Left renal pelvis (tissue), 4 donors: Measurements from ENCODE around the gene SELENOV. TPM values are rescaled to one million over a fixed set of nuclear protein-coding genes. Genes with fewer than 3 reads are reported as not detected.

Source experiments
- DNase-seq, 4 donors: peaks; one replicate each; pipeline ENCODE4 v3.0.0-alpha.2; 2013; ENCODE audit warnings: low read depth in 4 of 4, low spot score in 3 of 4
- polyA plus RNA-seq, 4 donors: library from polyadenylated mRNA; unstranded; fragments of 120-200 nt; gene quantifications; one replicate each; pipeline ENCODE4 v1.2.1, GENCODE V29; 2013; ENCODE audit not compliant: insufficient read length in 4 of 4

SELENOV gene
- polyA plus RNA-seq, 4 donors = 3.2 to 8.2 (median 5.5) TPM

DNA sequence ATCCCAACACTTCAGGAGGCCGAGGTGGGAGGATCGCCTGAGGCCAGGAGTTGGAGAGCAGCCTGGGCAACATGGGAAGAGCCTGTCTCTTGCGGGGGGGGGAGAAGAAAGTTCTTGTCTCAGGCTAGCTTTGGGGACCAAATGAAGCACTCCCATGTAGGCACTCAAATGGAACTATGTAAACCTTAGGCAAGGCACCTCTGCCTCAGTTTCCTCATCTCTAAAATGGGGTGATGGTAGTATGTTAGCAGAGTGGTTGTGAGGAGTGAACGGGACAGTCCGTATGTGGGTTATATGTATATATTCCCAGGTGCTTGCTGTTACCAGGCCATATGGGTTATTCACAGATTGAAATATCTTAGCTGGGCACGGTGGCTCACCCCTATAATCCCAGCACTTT is 22.7 kb upstream of the SELENOV start:
- DNase-seq = no peak

DNA sequence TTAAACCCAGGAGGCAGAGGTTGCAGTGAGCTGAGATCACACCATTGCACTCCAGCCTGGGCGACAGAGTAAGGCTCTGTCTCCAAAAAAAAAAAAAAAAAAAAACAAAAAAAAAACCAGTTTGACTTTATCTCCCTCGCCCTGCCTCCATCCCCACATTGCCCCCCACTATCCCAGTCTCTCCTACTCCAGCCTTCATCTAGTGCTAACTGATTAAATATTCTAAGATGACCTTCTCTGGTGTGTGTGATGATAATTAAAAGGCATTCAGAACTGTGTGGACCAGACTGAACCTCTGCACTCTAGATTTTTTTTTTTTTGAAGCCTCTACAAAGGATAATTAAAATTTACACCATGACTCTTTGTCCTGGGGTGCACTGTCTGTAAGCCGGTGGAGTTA is 22.2 kb upstream of the SELENOV start:
- no peak for DNase-seq

GRCh38 chr19:39494661-39495060 is 20.3 kb upstream of the SELENOV start:
- no peak for DNase-seq

DNA sequence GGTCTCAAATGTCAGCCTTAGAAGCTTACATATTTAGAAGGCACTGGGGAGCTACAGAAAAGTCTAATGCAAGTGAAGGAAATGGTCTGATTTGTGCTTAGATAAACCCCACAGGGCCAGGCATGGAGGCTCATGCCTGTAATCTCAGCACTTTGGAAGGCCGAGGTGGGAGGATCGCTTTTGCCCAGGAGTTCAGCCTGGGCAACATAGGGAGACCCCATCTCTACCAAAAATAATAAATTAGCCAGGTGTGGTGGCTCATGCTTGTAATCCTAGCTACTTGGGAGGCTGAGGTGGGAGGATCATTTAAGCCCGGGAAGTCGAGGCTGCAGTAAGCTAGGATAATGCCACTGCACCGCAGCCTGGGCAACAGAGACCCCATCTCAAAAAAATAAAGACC is 18.9 kb upstream of the SELENOV start:
- no peak for DNase-seq

DNA sequence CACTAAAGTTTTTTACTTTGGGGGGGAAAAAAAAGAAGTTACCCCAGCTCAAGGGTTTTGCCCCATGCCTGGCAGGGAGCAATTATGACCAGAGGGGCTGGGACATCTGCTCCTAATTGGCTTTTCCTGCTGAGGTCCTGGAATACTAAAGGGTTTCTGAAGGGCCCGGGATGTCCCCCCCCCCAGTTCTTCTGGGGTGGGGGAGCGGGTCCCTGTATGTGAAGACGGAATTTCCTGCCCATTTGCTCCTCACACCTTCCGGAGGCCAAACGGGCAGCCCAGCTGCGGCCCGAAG is 17.3 kb upstream of the SELENOV start:
- no peak for DNase-seq

- DNase-seq = no peak
Measured at GRCh38 chr19:39497996-39498797, 16.7 kb upstream of the SELENOV start.

DNA sequence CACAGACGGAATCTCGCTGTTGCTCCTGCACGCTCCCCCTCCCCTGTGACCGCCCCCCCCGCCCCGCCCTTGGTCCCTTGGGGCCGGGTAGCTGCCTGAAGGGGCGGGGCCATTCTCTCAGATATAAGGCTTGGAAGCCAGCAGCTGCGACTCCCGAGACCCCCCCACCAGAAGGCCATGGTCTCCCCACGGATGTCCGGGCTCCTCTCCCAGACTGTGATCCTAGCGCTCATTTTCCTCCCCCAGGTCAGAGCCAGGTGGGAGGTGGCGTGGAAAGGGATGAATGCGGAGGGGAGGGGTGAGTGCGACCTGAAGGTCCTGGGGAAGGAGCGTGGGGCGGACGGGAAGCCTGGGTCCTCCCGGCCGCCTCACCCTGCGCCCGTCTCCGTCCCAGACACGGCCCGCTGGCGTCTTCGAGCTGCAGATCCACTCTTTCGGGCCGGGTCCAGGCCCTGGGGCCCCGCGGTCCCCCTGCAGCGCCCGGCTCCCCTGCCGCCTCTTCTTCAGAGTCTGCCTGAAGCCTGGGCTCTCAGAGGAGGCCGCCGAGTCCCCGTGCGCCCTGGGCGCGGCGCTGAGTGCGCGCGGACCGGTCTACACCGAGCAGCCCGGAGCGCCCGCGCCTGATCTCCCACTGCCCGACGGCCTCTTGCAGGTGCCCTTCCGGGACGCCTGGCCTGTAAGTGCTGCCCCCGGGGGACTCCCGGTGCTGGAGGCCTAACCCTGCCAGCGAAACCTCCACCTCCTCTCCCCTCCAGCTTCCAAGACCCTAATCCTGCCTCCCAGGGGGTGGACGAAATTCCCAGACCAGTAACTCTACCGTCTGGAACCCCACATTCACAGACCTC is 15.9 kb upstream of the SELENOV start, which contains the start of gene DLL3:
Gene DLL3 (plus strand): TSS at position 150 of the 845 bp plus-strand sequence. CDS start 28 bp downstream, at position 178.
- no peak for DNase-seq

- DNase-seq = no peak
Measured at GRCh38 chr19:39499932-39500331, 15.0 kb upstream of the SELENOV start.

DNA sequence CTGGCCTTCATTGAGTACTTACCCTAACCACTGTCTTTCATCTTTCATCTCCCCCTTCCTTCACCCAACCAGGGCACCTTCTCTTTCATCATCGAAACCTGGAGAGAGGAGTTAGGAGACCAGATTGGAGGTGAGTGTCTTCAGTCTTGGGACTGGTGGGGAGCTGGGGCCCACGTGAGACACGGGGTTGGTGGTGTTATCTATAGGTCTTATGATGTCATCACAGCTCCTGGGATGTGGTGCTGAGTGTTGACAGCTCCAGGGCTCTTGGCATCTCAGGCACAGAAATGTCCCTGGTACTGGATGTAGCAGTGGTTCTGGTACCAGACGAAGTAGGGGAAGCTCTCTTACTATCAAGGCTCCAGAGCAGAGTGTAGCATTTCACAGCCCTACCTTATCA is 14.4 kb upstream of the SELENOV start:
- DNase-seq = no peak

DNA sequence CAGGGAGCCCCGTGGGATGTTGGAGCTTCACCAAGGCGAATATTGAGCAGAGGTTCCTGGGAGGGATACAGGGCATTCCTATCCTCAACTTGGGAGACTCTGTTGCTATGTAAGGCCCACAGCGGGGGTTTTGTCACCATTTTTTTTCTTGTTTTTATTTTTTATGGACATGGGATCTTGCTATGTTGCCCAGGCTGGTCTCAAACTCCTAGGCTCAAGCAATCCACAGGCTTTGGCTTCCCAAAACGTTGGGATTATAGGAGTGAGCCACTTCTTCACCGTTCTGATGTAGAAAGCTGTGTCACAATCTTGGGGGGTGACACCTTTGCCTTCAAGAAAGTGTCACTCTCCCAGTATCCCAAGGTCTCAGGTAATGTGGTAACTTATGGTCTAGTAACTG is 13.6 kb upstream of the SELENOV start:
- no peak for DNase-seq

DNA sequence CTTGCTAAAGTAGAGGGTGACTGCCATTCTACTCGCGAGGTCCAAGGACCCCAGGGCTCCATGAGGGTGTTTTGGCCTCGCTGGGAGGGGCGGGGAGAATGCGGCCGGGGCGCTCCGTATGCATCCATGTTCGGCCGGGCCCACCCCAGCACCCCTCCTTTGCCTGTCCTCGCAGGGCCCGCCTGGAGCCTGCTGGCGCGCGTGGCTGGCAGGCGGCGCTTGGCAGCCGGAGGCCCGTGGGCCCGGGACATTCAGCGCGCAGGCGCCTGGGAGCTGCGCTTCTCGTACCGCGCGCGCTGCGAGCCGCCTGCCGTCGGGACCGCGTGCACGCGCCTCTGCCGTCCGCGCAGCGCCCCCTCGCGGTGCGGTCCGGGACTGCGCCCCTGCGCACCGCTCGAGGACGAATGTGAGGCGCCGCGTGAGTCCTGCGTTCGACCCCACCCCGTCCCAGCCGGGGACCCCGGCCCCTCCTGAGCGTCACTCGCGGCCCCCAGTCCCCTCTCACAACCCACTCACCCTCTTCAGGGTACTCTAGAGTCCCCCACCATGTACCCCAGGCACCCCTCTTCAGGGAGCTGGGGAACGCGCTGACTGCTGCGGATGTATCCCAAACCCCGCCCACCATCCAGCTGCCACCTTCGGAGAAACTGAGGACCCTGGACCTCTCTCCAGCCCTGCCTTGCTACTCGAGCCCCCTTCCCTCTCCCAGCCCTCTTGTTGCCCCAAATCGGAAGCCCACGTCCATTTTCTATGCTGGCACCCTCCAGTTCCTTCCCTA is 12.1 kb upstream of the SELENOV start:
- no peak for DNase-seq

- DNase-seq = no peak
Measured at GRCh38 chr19:39506598-39506943, 8.4 kb upstream of the SELENOV start.

DNA sequence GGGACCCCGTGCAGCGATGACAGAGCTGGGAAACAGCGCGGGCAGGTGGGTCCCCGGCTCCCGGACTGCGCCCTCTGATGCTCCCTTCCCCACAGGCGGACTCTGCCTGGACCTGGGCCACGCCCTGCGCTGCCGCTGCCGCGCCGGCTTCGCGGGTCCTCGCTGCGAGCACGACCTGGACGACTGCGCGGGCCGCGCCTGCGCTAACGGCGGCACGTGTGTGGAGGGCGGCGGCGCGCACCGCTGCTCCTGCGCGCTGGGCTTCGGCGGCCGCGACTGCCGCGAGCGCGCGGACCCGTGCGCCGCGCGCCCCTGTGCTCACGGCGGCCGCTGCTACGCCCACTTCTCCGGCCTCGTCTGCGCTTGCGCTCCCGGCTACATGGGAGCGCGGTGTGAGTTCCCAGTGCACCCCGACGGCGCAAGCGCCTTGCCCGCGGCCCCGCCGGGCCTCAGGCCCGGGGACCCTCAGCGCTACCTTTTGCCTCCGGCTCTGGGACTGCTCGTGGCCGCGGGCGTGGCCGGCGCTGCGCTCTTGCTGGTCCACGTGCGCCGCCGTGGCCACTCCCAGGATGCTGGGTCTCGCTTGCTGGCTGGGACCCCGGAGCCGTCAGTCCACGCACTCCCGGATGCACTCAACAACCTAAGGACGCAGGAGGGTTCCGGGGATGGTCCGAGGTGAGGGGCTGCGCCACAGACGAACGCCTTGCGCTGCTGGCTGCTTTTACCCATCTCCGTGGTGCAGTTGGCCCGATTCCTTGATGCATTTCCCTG is 7.8 kb upstream of the SELENOV start:
- DNase-seq = no peak

- DNase-seq = no peak
Measured at GRCh38 chr19:39507715-39508364, 7.1 kb upstream of the SELENOV start.

DNA sequence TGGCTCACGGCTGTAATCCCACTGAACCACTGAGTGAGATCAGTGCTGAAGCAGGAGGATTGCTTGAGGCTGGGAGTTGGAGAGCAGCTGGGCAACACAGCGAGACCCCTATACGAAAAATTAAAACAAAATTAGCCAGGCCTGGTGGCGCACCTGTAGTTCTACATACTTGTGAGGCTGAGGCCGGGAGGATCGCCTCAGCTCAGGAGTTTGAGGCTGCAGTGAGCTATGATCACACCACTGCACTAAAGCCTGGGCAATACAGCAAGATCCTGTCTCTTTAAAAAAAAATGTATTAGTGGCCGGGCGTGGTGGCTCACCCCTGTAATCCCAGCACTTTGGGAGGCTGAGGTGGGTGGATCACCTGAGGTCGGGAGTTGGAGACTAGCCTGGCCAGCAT is 6.3 kb upstream of the SELENOV start:
- DNase-seq = no peak

GRCh38 chr19:39509233-39509632 is 5.7 kb upstream of the SELENOV start:
- no peak for DNase-seq

GRCh38 chr19:39512988-39513387 is 2.0 kb upstream of the SELENOV start:
- no peak for DNase-seq

DNA sequence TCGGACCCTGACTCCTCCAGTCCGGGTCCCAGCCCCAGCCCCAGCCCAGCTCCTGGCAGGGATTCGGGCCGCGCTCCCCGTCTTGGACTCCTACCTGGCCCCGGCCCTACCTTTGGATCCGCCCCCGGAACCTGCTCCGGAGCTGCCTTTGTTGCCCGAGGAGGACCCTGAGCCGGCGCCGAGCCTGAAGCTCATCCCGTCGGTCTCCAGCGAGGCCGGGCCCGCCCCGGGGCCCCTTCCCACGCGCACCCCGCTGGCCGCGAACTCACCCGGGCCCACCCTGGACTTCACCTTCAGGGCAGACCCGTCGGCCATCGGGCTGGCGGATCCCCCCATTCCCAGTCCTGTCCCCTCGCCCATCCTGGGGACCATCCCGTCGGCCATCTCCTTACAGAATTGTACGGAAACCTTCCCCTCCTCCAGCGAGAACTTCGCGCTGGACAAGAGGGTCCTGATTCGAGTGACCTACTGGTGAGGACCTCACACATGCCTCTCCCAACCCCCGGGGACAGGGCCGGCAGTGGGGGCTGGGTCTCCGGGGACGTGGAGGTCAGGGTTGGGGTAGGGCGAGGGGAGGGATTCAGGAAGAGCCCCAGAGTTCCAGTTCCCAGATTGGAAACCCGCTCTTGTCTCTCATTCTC is 732 bp downstream of the SELENOV start:
- no peak for DNase-seq

GRCh38 chr19:39516270-39516669 is 1.3 kb downstream of the SELENOV start:
- no peak for DNase-seq

DNA sequence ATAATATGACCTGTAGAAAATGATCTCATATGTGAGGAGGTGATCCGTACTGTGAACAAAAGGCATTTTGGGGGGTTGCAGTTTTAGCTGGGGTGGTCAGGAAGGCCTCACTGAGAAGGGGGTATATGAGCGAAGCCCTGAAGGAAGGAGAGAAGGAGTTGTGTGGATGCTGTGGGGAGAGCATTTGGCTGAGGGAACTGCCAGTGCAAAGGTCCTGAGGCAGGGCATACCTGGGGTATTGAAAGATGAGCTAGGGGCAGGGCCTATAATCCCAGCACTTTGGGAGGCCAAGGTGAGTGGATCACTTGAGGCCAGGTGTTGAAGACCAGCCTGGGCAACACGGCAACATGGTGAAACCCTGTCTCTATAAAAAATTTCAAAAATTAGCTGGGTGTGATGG is 2.5 kb downstream of the SELENOV start:
- DNase-seq = no peak
